Central memory CD8-positive, alpha-beta T cell (primary cell): ENCODE measurements around the gene CPNE7.
"Not testable (repeated sequence)": the region's sequence is repeated elsewhere in the genome, so short reads cannot be mapped to it uniquely, and the experiment has no call there.

Source experiments
- ATAC-seq: fragments of 150-1000 bp; cut with Tn5 transposase; replicated peaks from 2 replicates; pipeline ENCODE4 v1.10.0; 2022; ENCODE audit warnings: mild to moderate bottlenecking, moderate FRiP score, moderate number of reproducible peaks; ENCODE audit not compliant: poor library complexity, severe bottlenecking; ENCODE audit errors: extremely low read depth
- DNase-seq, 2 donors: peaks; one replicate each; pipeline ENCODE4 v3.0.0; 2021; ENCODE audit warnings: low spot score in 2 of 2
- H3K27ac Mint-ChIP-seq: one replicate; pipeline ENCODE4 v1.8.0; 2022; ENCODE audit warnings: low read depth, mild to moderate bottlenecking, moderate library complexity, mixed read lengths
- H3K27me3 Mint-ChIP-seq: one replicate; pipeline ENCODE4 v1.8.0; 2022; ENCODE audit warnings: mixed read lengths
- H3K36me3 Mint-ChIP-seq: one replicate; pipeline ENCODE4 v1.8.0; 2022; ENCODE audit warnings: mild to moderate bottlenecking, moderate library complexity, mixed read lengths; ENCODE audit not compliant: insufficient read depth
- H3K4me1 Mint-ChIP-seq: one replicate; pipeline ENCODE4 v1.8.0; 2022; ENCODE audit warnings: mixed read lengths
- H3K4me3 Mint-ChIP-seq: one replicate; pipeline ENCODE4 v1.8.0; 2022; ENCODE audit warnings: mild to moderate bottlenecking, moderate library complexity, mixed read lengths
- H3K9me3 Mint-ChIP-seq: one replicate; pipeline ENCODE4 v1.8.0; 2022; ENCODE audit warnings: mixed read lengths

CPNE7 gene

DNA sequence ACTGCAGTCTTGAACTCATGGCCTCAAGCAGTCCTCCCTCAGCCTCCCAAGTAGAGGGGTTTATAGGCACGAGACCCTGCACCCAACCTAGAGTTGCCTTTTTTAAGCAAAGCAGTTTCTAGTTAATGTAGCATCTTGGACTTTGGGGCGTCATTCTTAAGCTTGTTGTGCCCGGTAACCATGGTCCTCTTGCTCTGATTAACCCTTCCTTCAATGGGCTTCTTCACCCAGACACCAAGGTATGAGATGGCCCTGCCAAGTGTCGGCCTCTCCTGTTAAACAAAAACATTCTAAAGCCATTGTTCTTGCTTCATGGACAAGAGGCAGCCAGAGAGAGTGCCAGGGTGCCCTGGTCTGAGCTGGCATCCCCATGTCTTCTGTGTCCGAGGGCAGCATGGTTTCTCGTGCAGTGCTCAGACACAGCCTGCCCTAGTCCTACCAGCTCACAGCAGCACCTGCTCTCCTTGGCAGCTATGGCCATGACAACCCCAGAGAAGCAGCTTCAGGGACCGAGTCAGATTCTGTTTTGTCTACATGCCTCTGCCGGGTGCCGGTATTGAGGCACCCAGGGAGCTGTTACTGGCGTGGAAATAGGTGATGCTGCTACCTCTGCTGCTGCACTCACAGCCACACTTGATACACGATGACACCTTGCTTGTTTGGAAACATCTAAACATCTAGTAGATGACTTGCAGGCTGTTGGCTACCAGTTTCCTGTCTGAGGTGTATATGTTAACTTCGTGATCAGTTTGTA is 11.7 kb upstream of the CPNE7 start:
- peak overlapping the region; percentile 61 for H3K4me3 Mint-ChIP-seq
- ATAC-seq (no peak), DNase-seq (peak in 1 of 2 donors; percentile 26)
- H3K4me1 Mint-ChIP-seq, result peaks cover 55% of the 10 kb centered on the region
- peaks cover 53% of the 10 kb centered on the region for H3K36me3 Mint-ChIP-seq
- H3K9me3 Mint-ChIP-seq, result no peaks in the 10 kb centered on the region
- peak overlapping the region; percentile 68 for H3K27ac Mint-ChIP-seq
- H3K27me3 Mint-ChIP-seq, result no peaks in the 10 kb centered on the region

DNA sequence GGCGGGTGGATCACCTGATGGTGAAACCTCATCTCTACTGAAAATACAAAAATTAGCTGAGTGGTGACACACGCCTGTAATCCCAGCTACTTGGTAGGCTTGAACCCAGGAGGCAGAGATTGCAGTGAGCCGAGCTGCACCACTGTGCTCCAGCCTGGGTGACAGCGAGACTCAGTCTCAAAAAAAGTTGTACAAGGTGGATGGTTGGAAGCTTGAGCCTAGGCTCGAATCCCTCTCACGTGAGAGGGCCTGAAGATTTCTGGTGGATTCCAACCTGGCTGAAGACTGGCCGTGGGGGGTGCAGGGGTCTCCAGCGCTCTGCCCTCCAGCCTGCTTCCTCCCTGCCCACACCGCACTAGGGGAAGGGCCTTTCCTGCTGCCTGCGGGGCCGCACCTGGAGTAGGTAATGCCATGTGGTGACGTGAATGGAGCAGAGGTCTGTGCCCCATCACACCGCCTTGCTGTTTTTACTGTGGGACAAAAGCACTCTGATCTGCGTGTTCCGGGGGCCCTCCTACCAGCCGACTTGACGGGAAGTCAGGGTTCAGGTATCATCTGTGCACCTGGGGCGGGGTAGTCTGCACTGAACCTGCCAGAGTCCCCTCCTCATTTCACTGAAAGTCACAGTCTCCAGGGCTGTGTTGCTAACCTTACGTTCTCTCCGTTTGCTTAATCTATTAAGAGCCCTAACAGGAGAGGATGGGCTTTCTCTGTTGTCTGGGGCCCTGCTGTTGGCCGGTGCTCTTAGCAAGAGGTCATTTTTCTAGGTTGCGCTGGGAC is 10.9 kb upstream of the CPNE7 start:
- H3K4me3 Mint-ChIP-seq, result peak overlapping the region; percentile 61
- no peak for ATAC-seq
- DNase-seq, result no peak
- no peaks in the 10 kb centered on the region for H3K9me3 Mint-ChIP-seq
- H3K4me1 Mint-ChIP-seq, result peaks cover 51% of the 10 kb centered on the region
- peak overlapping the region; percentile 68 for H3K27ac Mint-ChIP-seq
- peaks cover 52% of the 10 kb centered on the region for H3K36me3 Mint-ChIP-seq
- H3K27me3 Mint-ChIP-seq, result no peaks in the 10 kb centered on the region

DNA sequence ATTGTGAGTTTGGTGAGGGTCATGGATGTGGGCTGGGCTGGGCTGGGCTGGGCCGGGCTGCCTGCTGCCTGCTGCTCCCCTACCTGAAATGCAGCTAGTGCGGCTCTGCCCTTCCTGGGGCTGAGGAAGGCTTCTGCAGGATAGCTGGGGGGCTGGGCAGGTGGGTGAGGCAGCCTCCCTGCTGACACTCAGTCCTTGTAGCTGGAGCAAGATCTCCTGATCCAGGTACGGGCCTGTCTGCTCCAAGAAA is 10.4 kb upstream of the CPNE7 start:
- ATAC-seq, result no peak
- H3K9me3 Mint-ChIP-seq, result no peaks in the 10 kb centered on the region
- H3K4me1 Mint-ChIP-seq, result peaks cover 47% of the 10 kb centered on the region
- H3K27me3 Mint-ChIP-seq, result no peaks in the 10 kb centered on the region
- no peak for DNase-seq
- peaks cover 47% of the 10 kb centered on the region for H3K36me3 Mint-ChIP-seq
- peak overlapping the region; percentile 68 for H3K27ac Mint-ChIP-seq
- H3K4me3 Mint-ChIP-seq, result peak overlapping the region; percentile 61

DNA sequence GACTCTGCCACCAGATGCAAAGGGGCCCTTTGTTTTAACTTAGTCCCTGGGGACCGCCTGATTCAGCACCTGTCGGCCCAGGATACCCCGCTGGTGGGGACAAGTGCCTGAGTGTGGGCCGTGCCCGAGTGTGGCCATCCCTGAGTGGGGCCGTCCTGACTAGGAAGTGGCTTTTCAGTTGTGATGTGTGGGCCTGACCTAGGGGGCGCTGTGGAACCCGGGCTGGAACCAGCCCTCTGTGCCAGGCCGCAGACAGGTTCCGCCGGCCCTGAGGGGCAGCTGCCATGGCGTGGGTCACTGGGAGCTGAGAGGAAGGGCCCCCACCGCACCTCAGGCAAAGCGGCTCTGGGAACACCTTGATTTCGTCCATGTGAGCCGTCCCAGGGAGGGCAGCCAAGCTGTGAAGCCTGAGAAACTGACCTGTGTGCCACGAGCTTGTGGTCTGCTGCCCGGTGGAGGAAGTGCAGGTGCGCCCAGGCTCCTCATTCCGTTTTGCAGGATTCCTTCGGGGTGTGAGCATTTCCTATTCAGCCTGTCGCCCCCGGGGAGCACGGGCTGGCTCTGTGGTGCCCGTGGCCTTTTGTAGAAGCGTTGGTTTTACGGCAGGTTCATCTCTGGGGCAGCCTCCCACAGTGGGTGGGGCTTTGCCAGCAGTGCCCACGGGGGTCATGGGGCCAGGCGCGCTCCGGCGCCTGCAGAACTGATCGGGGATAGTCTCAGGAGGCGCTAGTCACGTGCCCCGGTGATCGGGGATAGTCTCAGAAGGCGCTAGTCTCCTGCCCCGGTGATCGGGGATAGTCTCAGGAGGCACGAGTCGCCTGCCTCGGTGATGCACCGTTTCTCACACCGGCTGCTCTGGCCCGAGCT is 9.8 kb upstream of the CPNE7 start:
- DNase-seq (peak in 1 of 2 donors; percentile 22), ATAC-seq (peak; percentile 53)
- Mint-ChIP-seq H3K27ac (peak overlapping the region; percentile 68), H3K4me3 (peak overlapping the region; percentile 61), H3K4me1 (peaks cover 47% of the 10 kb centered on the region), H3K27me3 (no peaks in the 10 kb centered on the region), H3K36me3 (peaks cover 45% of the 10 kb centered on the region), H3K9me3 (no peaks in the 10 kb centered on the region)

DNA sequence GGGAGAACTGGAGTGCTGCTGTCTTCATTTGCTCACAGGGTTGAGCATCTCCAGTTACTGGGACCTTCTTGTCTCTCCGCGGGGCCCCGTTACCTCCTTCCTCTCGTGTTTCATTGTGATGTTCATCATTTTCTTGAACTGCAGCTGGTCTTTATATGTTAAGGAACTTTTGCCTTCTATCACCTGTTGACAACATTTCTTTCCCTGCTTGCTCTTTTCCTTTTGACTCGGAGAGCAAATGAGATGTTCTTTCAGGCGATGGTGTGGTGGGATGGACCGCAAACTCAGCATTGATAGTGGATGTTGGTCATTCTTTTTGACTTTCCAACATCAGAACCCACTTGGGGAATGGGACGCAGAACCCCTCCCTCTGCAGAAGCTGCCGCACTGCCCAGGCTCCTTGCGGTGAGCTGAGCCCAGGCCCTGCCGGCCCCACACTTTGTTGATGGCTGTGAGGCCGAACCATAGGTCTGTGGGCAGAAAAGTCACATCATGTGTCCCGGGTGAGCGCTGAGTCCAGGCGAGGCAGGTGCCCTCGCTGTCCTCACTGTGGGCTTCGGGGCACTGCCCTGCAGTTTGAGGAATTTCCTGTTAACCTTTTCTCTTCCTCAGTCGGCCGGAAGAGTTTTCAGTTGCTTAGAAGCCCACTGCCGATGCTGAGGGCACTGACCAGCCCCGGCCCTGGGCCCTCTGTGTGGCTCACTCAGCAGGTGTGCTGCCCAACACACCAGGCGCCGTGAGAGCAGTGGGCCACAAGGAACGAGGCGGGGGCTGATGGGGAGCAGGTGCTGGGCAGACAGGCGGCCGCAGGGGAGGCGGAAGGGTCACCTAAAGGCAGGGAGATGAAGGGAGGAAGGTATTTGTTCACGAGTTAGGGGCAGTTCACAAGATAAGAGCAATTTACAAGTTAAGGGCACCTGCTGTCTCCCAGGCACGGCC is 7.6 kb upstream of the CPNE7 start:
- Mint-ChIP-seq H3K27ac (no peak overlapping the region), H3K4me1 (peaks cover 37% of the 10 kb centered on the region), H3K9me3 (no peaks in the 10 kb centered on the region), H3K4me3 (no peak overlapping the region), H3K36me3 (peaks cover 26% of the 10 kb centered on the region), H3K27me3 (peaks cover 14% of the 10 kb centered on the region)
- no peak for ATAC-seq
- DNase-seq, result no peak

DNA sequence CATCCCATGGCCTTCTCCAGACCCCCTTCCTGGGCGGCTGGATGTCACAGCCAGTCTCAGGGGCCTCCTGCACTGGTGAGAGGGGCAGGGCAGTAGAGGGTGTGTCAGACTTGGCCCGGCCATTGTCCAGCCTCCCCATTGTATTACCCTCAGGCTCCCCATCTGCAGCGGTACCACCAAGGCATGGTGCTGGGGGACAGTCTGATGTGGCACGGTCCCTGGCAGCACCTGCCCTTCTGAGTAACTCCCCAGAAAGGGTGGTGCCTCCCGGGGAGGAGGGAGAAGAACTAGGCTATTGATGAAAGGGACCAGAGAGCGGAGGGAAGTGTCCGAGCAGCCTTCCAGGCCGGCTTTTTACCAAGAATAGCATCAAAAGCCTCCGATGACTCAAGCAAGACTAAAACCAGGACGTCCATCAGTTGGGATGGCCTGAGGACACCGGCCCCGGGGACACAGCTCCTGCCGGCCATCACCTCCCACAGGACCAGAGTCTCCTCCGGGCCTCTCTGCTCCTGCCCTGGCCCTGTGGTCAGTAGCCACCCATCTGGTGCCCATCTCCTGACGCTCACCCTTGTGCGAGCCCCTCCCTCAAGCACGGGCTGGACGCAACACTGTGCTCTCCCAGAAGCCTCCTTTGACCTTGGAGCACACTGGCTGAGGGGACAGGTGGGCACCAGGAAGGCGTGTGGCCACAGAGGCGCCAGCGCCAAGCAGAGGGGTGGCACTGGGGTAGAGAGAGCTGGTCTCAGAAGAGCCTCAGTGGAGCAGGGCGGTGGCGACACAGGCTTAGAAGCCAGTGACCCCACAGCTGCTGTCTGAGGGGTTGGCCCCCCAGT is 5.8 kb upstream of the CPNE7 start:
- Mint-ChIP-seq H3K27me3 (peaks cover 26% of the 10 kb centered on the region), H3K9me3 (no peaks in the 10 kb centered on the region), H3K4me3 (no peak overlapping the region), H3K4me1 (peaks cover 24% of the 10 kb centered on the region), H3K36me3 (peaks cover 12% of the 10 kb centered on the region), H3K27ac (no peak overlapping the region)
- DNase-seq, result no peak
- ATAC-seq, result no peak

DNA sequence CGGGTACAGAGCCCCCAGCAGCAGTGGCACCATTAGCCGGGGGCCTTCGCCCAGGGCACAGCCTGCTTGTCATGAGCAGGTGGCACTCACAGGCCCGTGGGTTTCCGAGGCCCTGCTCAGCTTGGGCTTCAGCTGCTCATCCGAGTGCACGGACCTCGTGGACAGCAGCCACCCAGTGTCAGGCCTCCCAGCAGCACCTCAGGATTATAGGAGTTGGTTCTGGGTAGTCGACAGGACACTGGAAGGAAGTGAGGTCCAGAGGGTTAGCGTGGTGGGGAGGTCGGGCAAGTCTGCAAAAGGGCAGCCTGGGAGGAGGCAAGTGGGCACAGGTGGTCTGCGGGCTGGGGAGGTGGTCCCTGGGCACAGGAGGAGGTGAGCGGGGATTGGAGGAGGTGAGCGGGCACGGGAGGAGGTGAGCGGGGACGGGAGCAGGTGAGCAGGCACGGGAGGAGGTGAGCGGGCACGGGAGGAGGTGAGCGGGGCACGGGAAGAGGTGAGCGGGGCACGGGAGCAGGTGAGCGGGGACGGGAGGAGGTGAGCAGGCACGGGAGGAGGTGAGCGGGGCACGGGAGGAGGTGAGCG is 5.1 kb upstream of the CPNE7 start:
- DNase-seq, result no peak
- no peaks in the 10 kb centered on the region for H3K9me3 Mint-ChIP-seq
- peaks cover 26% of the 10 kb centered on the region for H3K27me3 Mint-ChIP-seq
- peaks cover 6% of the 10 kb centered on the region for H3K36me3 Mint-ChIP-seq
- ATAC-seq, result no peak
- H3K27ac Mint-ChIP-seq, result no peak overlapping the region
- peaks cover 17% of the 10 kb centered on the region for H3K4me1 Mint-ChIP-seq
- H3K4me3 Mint-ChIP-seq, result no peak overlapping the region

DNA sequence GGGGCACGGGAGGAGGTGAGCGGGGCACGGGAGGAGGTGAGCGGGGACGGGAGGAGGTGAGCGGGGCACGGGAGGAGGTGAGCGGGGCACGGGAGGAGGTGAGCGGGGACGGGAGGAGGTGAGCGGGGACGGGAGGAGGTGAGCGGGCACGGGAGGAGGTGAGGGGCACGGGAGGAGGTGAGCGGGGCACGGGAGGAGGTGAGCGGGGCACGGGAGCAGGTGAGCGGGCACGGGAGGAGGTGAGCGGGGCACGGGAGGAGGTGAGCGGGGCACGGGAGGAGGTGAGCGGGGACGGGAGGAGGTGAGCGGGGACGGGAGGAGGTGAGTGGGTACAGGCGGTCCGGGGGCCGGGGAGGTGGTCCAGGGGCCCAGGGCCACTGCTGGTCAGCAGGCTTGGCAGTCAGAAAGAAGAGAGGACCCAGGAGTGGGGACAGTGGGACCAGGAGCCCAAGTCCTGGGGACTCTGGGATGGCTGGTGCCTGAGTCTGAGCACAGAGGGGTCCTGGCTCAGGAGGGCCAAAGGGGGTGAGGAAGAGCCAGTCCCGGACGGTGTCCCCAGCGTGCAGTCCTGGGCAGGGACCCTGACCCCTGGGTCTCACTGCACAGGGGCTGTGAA is 4.5 kb upstream of the CPNE7 start:
- not testable (repeated sequence) for ATAC-seq, H3K9me3 Mint-ChIP-seq, DNase-seq

DNA sequence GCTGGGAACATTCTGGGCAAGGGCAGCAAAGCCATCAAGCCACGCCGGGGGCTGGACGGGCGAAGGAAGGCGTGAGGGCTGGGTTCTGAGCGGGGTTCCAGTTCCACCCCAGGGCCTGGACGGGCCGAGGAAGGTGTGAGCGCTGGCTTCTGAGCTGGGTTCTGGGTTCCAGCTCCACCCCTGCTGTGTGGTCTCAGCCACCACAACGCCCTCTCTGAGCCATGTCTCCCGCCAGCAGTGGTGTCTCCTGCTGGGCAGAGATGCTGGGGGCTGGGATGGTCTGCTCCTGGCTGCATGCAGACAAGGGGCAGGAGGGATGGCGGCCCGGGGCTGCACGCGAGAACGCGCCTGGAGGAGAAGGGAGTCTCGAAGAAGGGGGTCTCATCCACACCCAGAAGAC is 3.9 kb upstream of the CPNE7 start:
- peaks cover 8% of the 10 kb centered on the region for H3K4me1 Mint-ChIP-seq
- DNase-seq (no peak), ATAC-seq (no peak)
- H3K27ac Mint-ChIP-seq, result no peak overlapping the region
- H3K27me3 Mint-ChIP-seq, result peaks cover 26% of the 10 kb centered on the region
- H3K9me3 Mint-ChIP-seq, result no peaks in the 10 kb centered on the region
- H3K36me3 Mint-ChIP-seq, result peaks cover 5% of the 10 kb centered on the region
- H3K4me3 Mint-ChIP-seq, result no peak overlapping the region

More for the DNA sequence above, 4.5 kb upstream of the CPNE7 start:
- H3K36me3 Mint-ChIP-seq, H3K4me3 Mint-ChIP-seq, H3K27ac Mint-ChIP-seq: not testable (repeated sequence)
- Mint-ChIP-seq H3K4me1 (peaks cover 10% of the 10 kb centered on the region), H3K27me3 (peaks cover 26% of the 10 kb centered on the region)

DNA sequence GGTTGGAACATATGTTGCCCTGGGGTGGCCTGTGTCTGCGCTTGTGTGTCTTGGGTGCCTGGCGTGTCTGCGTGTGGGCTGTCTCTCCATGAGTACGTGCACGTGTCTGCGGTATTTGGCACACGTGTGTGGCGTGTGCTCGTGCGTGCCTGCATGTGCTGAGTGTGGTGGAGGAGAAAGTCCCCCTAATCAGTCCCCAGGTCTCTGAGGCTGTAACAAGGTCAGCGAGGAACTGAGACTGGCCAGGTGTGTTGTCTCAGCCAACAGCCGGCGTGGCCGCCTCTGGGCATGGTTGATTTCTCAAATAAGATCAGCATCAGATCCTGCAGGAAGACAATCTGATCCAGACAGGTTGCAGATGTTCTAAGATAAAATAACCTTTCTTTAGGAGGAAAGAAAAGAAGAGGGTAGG is 3.5 kb upstream of the CPNE7 start:
- H3K27ac Mint-ChIP-seq, result no peak overlapping the region
- peaks cover 26% of the 10 kb centered on the region for H3K27me3 Mint-ChIP-seq
- ATAC-seq (no peak), DNase-seq (no peak)
- peaks cover 8% of the 10 kb centered on the region for H3K4me1 Mint-ChIP-seq
- peaks cover 5% of the 10 kb centered on the region for H3K36me3 Mint-ChIP-seq
- no peak overlapping the region for H3K4me3 Mint-ChIP-seq
- no peaks in the 10 kb centered on the region for H3K9me3 Mint-ChIP-seq
